Stimulated activated CD8-positive, alpha-beta memory T cell treated with anti-CD3 and anti-CD28 coated beads, Interleukin-2, amount 100 ng/mL, for 1 hour (primary cell): ENCODE data around the gene CLEC11A.
"Not testable (repeated sequence)": the region's sequence is repeated elsewhere in the genome, so short reads cannot be mapped to it uniquely, and the experiment has no call there.

Experiments
- DNase-seq, 2 donors: peaks; one replicate each; pipeline ENCODE4 v3.0.0-alpha.2; 2020; ENCODE audit warnings: low read depth in 2 of 2

The CLEC11A gene

DNA sequence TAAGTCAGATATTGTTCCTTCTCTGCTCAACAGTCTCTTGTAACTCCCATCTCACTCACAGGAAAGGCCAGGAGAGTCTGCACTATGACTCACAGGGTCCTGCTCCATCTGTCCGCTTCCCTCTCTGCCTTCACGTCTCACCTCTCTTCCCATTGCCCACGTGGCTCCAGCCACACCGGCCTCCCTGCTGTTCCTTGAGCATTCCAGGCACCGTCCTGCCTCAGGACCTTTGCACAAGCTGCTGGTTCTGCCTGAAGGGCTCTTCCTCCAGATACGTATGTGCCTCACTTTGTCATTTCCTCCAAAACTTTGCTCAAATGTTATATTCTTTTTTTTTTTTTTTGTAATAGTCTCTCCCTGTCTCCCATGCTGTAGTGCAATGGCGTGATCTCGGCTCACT is 33.1 kb downstream of the CLEC11A start:
- DNase-seq = not testable (repeated sequence)

DNA sequence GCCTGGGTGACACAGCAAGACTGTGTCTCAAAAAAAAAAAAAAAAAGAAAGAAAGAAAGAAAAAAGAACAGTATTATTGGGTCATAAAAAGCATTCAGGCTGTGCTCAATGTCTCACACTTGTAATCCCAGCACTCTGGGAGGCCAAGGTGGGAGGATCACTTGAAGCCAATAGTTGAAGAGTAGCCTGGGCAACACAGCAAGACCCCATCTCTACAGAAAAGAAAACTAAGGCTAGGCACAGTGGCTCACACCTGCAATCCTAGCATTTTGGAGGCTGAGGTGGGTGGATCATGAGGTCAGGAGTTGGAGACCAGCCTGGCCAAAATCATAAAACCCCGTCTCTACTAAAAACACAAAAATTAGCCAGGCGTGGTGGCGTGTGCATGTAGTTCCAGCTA is 34.5 kb downstream of the CLEC11A start:
- not testable (repeated sequence) for DNase-seq

DNA sequence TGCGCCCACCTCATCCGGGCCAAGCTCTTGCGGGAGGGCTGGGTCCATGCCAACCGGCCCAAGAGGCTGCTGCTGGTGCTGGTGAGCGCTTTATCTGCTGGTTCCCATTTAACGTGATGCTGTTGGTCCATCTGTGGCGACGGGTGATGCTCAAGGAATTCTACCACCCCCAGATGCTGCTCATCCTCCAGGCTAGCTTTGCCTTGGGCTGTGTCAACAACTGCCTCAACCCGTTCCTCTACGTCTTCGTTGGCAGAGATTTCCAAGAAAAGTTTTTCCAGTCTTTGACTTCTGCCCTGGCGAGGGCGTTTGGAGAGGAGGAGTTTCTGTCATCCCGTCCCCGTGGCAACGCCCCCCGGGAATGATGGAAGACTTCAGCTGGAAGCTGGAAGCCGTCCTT is 35.9 kb downstream of the CLEC11A start:
- DNase-seq = not testable (repeated sequence)

DNA sequence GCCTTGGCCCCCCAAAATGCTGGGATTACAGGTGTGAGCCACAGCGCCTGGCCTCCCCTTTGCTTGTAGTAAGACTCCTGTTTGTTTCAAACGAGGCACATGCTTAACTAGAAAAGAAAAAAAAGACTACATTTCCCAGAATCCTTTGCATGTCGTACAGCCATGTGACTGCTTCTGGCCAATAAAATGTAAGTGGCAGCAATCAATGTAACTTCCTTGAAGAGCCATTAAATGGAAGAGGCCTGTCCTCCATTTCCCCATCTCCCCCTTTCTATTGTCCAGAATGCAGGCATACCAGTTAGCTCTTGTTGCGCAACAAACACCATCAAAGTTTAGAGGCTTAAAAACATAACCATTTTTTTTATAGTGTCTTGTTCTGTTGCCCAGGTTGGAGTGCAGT is 36.7 kb downstream of the CLEC11A start:
- no peak for DNase-seq

DNA sequence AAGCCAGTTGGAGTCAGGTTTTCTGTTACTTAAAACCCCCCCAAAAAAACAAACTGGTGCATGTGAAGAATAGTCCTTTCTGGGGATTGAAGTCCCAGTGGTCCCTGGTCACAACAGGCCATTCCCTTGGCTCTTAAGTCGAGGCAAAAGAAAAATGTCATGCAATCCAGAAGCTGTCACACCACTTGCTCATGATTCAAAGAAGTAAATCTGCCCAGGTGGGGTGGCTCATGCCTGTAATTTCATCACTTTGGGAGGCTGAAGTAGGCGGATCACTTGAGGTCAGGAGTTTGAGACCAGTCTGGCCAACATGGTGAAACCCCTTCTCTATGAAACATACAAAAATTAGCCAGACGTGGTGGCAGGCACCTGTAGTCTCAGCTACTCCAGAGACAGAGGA is 38.3 kb downstream of the CLEC11A start:
- DNase-seq = not testable (repeated sequence)

DNA sequence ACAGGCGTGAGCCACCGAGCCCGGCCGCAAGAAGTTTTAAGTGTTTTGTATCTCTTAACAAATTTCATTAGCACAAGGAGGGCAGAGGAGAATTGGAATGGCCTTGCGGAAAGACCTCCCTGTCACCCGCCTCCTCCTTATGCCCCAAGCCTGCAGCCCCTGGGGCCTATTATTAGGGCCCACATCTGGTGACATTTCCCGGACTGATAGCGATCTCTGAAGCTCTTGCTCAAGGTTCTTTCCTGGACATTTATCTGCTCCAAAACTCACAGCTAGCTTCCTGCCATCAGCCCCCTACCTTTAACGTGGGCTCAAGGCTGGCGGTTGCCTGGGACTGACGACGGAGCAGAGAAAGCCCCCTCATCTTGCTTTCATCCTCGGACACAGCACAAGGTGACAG is 40.4 kb downstream of the CLEC11A start:
- not testable (repeated sequence) for DNase-seq

DNA sequence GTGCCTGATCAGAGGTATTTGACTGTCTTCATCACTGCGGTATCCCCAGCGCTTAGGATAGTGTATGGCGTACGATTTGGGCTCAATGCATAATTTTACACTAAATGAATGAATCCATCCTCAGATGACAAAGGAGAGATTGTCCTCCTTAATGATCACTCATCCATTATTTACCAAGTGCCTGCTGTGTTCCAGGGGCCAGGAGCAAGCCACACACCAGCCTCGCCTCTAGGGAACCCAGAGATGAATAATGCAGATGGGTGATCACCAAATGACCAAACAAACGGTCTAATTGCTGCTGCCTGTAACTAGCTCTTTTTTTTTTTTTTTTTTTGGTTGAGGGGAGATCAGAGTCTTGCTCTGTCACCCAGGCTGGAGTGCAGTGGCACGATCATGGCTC is 41.2 kb downstream of the CLEC11A start:
- DNase-seq = no peak

DNA sequence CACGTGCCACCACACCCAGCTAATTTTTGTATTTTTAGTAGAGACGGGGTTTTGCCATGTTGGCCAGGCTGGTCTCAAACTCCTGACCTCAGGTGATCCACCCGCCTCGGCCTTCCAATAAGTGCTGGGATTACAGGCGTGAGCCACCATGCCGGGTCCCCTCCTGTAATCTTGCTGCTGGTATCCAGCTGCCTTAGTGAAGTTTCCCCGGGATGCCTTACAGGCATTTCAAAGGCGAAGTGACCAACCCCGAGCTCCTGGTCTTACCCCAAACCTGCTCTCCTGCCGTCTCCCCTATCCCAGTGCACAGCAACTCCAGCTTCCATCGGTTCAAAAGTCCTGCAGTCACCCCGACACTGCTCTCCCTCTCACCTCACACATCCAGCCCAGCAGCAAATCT is 43.6 kb downstream of the CLEC11A start:
- not testable (repeated sequence) for DNase-seq

DNA sequence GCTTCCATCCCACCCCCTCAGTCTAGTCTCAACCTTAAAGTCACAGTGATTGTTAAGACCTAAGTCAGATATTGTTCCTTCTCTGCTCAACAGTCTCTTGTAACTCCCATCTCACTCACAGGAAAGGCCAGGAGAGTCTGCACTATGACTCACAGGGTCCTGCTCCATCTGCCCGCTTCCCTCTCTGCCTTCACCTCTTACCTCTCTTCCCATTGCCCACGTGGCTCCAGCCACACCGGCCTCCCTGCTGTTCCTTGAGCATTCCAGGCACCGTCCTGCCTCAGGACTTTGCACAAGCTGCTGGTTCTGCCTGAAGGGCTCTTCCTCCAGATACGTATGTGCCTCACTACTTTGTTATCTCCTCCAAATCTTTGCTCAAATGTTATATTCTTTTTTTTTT is 44.1 kb downstream of the CLEC11A start:
- not testable (repeated sequence) for DNase-seq

DNA sequence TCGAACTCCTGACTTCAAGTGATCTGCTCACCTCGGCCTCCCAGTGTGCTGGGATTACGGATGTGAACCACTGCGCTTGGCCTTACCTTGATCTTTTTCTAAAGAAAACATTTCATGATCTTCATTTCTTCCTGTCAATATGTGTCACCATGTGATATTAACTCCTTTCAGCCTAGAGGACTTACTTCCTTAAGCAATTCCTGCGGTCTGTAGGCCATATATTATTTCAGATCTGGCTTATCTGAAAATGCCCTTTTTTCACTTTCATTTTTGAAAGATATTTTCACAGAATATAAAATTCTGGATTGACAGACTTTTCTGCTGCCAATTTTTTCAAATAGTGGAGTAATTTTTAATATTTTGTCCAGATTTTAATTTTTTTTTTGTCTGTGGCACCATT is 45.1 kb downstream of the CLEC11A start:
- DNase-seq = no peak

DNA sequence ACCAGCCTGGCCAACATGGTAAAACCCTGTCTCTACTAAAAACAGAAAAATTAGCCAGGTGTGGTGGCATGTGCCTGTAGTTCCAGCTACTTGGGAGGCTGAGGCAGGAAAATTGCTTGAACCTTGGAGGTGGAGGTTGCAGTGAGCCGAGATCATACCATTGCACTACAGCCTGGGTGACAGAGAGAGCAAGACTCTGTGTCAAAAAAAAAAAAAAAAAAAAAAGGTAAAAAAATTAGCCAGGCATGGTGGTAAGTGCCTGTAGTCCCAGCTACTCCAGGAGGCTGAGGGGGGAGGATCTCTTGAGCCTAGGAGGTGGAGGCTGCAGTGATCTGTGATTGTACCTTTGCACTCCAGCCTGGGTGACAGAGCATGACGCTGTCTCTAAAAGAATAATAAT is 47.0 kb downstream of the CLEC11A start, which contains the start of gene GPR32:
Gene GPR32, plus strand, starts transcription at position 301 of the 400 bp plus-strand sequence. CDS start 137 bp downstream, outside the sequence.
- DNase-seq = not testable (repeated sequence)

DNA sequence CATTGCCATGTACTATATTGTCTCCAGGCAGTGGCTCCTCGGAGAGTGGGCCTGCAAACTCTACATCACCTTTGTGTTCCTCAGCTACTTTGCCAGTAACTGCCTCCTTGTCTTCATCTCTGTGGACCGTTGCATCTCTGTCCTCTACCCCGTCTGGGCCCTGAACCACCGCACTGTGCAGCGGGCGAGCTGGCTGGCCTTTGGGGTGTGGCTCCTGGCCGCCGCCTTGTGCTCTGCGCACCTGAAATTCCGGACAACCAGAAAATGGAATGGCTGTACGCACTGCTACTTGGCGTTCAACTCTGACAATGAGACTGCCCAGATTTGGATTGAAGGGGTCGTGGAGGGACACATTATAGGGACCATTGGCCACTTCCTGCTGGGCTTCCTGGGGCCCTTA is 47.7 kb downstream of the CLEC11A start:
- no peak for DNase-seq

DNA sequence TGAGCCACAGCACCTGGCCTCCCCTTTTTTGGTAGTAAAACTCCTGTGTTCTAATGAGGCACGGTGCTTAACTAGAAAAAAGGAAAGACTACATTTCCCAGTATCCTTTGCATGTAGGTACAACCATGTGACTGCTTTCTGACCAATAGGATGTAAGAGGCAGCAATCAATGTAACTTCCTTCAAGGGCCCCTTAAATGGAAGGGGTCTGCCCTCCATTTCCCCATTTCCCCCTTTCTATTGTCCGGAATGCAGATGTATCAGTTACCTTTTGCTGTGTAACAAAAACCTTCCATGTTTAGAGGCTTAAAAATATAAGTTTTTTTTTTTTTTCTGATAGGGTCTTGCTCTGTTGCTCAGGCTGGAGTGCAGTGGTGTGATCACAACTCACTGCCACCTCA is 49.3 kb downstream of the CLEC11A start:
- no peak for DNase-seq

DNA sequence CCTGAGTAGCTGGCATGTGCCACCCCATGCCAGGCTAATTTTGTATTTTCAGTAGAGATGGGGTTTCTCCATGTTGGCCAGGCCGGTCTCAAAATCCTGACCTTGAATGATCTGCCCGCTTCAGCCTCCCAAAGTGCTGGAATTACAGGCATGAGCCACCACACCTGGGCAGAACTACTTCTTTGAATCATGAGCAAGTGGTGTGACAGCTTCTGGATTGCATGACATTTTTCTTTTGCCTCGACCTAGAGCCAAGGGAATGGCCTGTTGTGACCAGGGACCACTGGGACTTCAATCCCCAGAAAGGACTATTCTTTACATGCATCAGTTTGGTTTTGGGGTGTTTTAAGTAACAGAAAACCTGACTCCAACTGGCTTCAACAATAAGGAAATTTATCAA is 49.7 kb downstream of the CLEC11A start:
- DNase-seq = not testable (repeated sequence)

DNA sequence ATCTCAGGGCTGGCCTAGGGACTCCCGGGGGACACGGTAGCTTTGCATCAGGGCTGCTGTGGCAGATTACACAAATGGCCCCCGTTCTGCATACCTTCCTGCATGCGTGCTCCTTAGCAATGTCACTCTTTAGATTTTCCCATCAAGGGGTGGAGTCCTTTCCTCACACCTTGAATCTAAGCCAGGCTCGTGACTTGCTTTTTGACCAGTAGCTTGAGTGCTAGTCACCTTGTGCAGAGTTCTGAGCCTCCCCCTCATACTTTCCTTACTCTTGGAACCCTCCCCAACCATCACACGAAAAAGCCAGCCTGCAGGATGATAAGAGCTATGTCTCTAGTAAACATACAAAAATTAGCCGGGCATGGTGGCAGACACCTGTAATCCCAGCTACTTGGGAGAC is 50.3 kb downstream of the CLEC11A start:
- DNase-seq = not testable (repeated sequence)
